Nucleus accumbens (tissue), 56 donors: ENCODE data around the gene ADH7.
"Not testable (repeated sequence)": the region's sequence is repeated elsewhere in the genome, so short reads cannot be mapped to it uniquely, and the experiment has no call there.

Experiments
- DNase-seq, 56 donors: peaks; one replicate each; lab custom pipeline; 2025; lab: John Stamatoyannopoulos, UW

Gene ADH7

DNA sequence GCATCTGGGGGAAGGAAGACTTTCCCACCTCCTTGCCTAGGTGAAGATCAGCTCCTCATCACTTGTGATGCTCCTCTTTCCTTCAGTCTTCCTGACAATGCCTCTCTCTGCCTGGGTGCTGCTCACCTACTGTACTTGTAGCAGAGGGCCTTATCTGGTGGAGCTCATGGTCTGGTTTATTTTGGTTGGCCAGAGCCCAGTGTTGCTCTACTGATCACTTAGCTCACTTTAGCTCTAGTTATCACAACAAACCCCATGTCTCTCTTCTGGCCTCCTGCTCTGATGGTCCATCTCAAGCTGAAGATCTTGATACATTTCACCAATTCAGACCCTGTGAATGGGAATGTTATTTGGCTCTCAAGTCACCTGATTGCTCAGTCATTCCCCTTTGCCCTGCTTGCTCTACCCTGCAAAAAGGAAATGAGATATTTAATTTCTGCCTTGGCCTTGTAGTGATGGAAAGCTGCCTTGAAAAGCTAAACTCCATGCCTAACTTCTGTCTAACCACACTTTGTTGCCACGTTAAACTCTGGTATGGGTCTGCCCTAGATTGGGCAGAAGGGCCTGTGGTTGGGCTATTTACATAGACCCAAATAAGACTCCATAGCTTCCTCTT is 52.3 kb downstream of the ADH7 start:
- DNase-seq, result no peak

DNA sequence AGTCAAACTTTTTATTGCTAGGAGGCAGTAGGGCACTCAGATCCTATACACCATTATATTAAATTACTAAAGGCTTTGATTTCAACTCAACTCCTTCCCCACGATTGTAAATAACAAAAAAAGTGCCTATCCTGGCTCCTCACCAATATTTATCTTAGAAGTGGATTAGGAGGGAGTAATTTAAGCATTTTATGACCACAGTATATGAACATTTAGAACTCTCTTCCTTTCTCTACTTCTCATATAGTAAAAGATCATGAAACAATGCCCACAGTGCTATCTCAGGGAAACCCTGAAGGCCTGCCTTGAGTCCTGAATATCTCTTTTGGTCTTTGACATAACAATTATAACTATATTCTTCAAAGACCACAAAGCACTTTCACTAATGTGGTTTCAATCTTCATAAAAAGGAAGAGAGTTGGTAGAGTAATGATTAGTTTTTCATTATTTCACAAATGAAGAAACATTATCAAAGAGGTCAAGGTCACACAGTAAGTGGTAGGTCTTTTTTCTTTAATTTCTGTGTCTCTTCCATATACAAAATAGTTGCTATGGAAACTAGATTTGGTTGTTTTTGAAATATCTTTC is 53.5 kb downstream of the ADH7 start:
- DNase-seq, result no peak

DNA sequence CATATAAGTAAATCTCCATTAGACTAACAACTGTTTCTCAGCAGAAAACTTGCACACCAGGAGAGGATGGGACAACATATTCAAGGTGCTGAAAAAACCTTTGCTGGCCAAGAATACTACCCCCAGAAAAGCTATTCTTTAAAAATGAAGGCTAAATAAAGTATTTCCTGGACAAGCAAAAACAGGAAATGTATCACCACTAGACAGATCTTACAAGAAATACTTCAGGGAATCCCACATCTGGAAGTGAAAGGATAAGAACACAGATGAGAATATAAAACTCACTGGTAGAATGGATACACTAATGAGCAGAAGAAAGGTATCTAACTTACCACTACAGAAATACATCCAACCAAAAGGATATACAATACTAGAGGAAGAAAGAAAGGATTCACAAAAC is 55.6 kb downstream of the ADH7 start:
- no peak for DNase-seq

DNA sequence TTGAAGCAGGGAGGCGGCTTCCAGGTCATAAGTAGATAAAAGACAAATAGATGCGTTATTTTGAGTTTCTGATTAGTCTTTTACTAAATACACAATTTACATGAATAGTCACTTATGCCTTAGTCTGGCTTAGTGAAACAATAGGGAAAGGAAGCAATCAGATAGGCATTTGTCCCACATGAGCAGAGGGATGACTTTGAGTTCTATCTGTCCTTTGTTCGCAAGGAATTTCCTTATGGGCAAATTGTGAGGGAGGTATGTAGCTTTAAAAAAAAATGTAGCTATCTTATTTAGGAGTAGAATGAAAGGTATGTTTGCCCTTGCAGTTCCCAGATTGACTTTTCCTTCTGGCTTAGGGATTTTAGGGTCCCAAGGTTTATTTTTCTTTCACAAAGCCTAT is 56.3 kb downstream of the ADH7 start:
- DNase-seq, result no peak

DNA sequence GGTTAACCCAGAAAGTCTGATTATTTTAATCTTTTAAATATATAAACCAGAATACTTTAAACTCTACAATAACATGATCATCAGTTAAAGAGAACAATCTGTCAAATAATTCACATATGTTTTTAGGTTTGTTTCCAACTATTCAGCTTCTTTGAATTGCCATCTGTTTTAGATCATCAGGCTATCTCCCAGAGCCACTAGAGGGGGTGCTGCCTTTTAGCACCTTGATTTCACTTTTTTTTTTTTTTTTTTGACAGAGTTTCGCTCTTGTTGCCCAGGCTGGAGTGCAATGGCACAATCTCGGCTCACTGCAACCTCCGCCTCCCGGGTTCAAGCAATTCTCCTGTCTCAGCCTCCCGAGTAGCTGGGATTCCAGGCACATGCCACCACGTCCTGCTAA is 57.8 kb downstream of the ADH7 start:
- not testable (repeated sequence) for DNase-seq

DNA sequence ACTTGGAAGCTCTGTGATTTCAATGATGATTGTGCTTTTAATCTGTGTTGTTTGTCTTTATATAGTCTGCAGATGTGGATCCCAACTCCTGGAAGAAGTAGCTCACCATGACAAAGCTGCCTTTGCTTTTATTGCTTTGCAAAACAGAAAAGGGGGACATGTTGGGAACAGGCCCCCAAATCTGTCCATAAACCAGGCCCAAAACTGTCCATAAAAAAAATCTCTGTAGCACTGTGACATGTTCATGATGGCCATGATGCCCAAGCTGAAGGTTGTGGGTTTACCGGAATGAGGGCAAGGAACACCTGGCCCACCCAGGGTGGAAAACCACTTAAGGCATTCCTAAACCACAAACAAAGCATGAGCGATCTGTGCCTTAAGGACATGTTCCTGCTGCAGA is 62.7 kb downstream of the ADH7 start:
- not testable (repeated sequence) for DNase-seq

DNA sequence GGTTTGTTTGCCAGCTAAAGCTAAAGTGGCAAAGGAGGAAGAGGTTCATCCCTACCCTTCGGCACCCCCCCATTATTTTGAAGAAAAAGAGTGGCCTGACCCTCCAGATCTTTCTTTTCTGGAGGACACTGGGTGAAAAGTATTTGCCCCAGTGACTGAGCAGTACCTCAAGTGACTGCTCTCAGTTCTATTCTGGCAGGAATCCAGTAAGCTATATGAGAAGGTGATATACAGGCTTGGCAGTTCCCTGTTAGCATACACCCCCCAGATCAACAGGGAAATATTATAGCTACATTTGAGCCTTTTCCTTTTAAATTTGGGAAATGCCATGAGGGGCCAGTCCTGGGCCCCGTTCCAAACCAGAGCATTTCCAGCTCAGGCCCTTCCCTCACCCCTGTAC is 67.3 kb downstream of the ADH7 start:
- not testable (repeated sequence) for DNase-seq

DNA sequence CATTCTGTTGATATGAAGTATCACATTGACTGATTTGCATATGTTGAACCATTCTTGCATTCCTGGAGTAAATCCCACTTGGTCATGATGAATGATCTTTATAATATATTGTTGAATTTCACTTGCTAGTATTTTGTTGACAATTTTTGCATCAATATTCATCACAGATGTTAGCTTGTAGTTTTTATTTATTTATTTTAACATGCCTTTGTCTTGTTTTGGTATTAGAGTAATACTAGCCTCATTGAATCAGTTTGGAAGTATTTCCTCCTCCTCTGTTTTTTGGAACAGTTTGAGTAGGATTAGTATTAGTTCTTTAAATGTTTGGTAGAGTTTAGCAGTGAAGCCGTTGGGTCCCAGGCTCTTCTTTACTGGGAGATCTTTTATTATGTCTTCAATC is 68.7 kb downstream of the ADH7 start:
- no peak for DNase-seq

DNA sequence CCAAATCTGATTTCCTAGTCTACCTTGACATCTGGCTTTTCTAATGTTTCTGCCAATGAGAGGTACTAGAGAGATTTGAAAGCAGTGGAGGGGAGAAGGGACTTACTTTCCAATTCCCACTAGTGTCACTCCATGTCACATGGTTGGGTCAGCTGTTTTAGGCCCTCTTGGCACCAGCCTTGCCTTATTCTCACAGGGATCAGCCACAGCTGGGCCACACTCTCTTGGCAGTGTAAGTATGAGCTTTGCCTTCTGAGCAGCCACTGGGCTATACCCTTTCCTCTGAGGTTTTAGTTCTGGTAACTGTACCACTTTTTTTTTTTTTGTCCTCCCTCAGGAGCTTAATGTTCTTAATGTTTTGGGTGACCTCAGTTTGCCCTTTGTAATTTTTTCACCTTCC is 72.4 kb downstream of the ADH7 start:
- DNase-seq, result no peak
